B cell (primary cell): ENCODE results near the gene PATZ1. TPM values are rescaled to one million over a fixed set of nuclear protein-coding genes. Genes with fewer than 3 reads are reported as not detected.

Experiments used
- ATAC-seq: fragments of 200-7000 bp; cut with Tn5 transposase; one replicate; pipeline ENCODE4 v1.10.0; 2021; ENCODE audit warnings: low read depth, mild to moderate bottlenecking, moderate number of reproducible peaks, moderate library complexity
- CTCF ChIA-PET: fragments of 350-600 bp; sonication (Branson Sonifier 250); formaldehyde crosslinking; loops from one replicate; lab custom pipeline; 2021; ENCODE audit warnings: antibody characterized with exemption, inconsistent platforms; lab: Charles Lee
- POLR2A ChIA-PET: fragments of 350-600 bp; sonication (Branson Sonifier 250); formaldehyde crosslinking; loops from one replicate; lab custom pipeline; 2021; ENCODE audit warnings: antibody characterized with exemption; lab: Charles Lee
- DNase-seq: peaks from one replicate; pipeline ENCODE4 v3.0.0; 2013
- H2AFZ ChIP-seq: 2 replicates; pipeline ENCODE4 v1.6.1; 2012; ENCODE audit warnings: mild to moderate bottlenecking, low read depth, low read length; ENCODE audit not compliant: insufficient read depth, poor library complexity, severe bottlenecking
- H3K27ac ChIP-seq, 2 donors: 1 replicate in 1 of 2; 2 replicates in 1 of 2; pipeline ENCODE4 v1.5.1; 2012 to 2013; ENCODE audit warnings: low read length in 2 of 2, mild to moderate bottlenecking in 2 of 2, moderate library complexity in 1 of 2
- H3K27me3 ChIP-seq, 4 experiments: fragments of 200-600 bp in 1 of 4; sonication (generic) in 1 of 4; replicated peaks in 1 of 4; 1 replicate in 2 of 4; 2 replicates in 2 of 4; pipeline versions ENCODE4 v1.6.1 to v1.7.0; 2013 to 2016; ENCODE audit warnings: low read length in 3 of 4, mild to moderate bottlenecking in 2 of 4, mixed read lengths in 1 of 4, moderate library complexity in 1 of 4; ENCODE audit not compliant: insufficient read depth in 4 of 4, control insufficient read depth in 3 of 4; ENCODE audit errors: control extremely low read depth in 1 of 4
- H3K36me3 ChIP-seq, 2 experiments: replicated peaks in 1 of 2; 1 replicate in 1 of 2; 2 replicates in 1 of 2; pipeline versions ENCODE4 v1.6.1 to v1.7.1; 2013; ENCODE audit warnings: low read length in 1 of 2; ENCODE audit not compliant: insufficient read depth in 2 of 2, control insufficient read depth in 1 of 2; ENCODE audit errors: control extremely low read depth in 1 of 2, extremely low read depth in 1 of 2
- H3K4me1 ChIP-seq, 2 donors: fragments of 200-600 bp in 1 of 2; sonication (generic) in 1 of 2; 1 replicate in 1 of 2; 2 replicates in 1 of 2; pipeline versions ENCODE4 v1.5.1 to v1.6.1; 2013 to 2017; ENCODE audit warnings: low read length in 2 of 2; ENCODE audit not compliant: control insufficient read depth in 2 of 2, insufficient read depth in 2 of 2
- H3K4me2 ChIP-seq: replicated peaks from 2 replicates; pipeline ENCODE3; 2012; ENCODE audit warnings: mild to moderate bottlenecking, low read depth, low read length; ENCODE audit not compliant: poor library complexity, severe bottlenecking
- H3K4me3 ChIP-seq, 5 experiments: fragments of 200-600 bp in 1 of 5; sonication (generic) in 1 of 5; 1 replicate in 3 of 5; 2 replicates in 2 of 5; pipeline versions ENCODE4 v1.5.1 to v1.7.0; 2011 to 2016; ENCODE audit warnings: low read length in 4 of 5, mild to moderate bottlenecking in 4 of 5, low read depth in 2 of 5, control low read depth in 1 of 5, moderate library complexity in 1 of 5; ENCODE audit not compliant: insufficient read depth in 1 of 5; ENCODE audit errors: control extremely low read depth in 1 of 5, extremely low read depth in 1 of 5
- H3K79me2 ChIP-seq: fragments of 200-600 bp; sonication (generic); one replicate; pipeline ENCODE4 v1.6.0; 2016; ENCODE audit warnings: low read length; ENCODE audit not compliant: control insufficient read depth, insufficient read depth
- H3K9ac ChIP-seq: fragments of 200-600 bp; sonication (generic); 2 replicates; pipeline ENCODE4 v1.6.1; 2017; ENCODE audit warnings: mild to moderate bottlenecking, low read length, moderate library complexity
- H3K9me3 ChIP-seq, 3 donors: one replicate each; pipeline versions ENCODE4 v1.6.1 to v1.7.1; 2013; ENCODE audit warnings: low read length in 2 of 3; ENCODE audit not compliant: control insufficient read depth in 2 of 3, insufficient read depth in 1 of 3; ENCODE audit errors: control extremely low read depth in 1 of 3
- H4K20me1 ChIP-seq: 2 replicates; pipeline ENCODE4 v1.6.0; 2012; ENCODE audit warnings: mild to moderate bottlenecking, low read length; ENCODE audit not compliant: insufficient read depth, control insufficient read depth, poor library complexity, severe bottlenecking
- H3K27ac Mint-ChIP-seq: one replicate; pipeline ENCODE4 v1.8.0; 2021; ENCODE audit warnings: mixed read lengths
- H3K27me3 Mint-ChIP-seq: one replicate; pipeline ENCODE4 v1.8.0; 2021; ENCODE audit warnings: mixed read lengths
- H3K4me1 Mint-ChIP-seq: one replicate; pipeline ENCODE4 v1.8.0; 2021; ENCODE audit warnings: mixed read lengths
- H3K4me3 Mint-ChIP-seq: one replicate; pipeline ENCODE4 v1.8.0; 2021; ENCODE audit warnings: mixed read lengths
- H3K9me3 Mint-ChIP-seq: one replicate; pipeline ENCODE4 v1.8.0; 2022; ENCODE audit warnings: mixed read lengths; ENCODE audit not compliant: insufficient read depth
- EZH2 ChIP-seq: IDR thresholded peaks from 2 replicates; pipeline ENCODE4 v1.6.1; 2012; ENCODE audit warnings: borderline replicate concordance, low read depth, mild to moderate bottlenecking, moderate library complexity, low read length; ENCODE audit not compliant: insufficient read depth, poor library complexity, severe bottlenecking
- WGBS: methylation state at CpG from one replicate; pipeline ENCODE4 v1.1.5; 2013; ENCODE audit warnings: missing lambda C conversion rate; ENCODE audit not compliant: insufficient coverage; 5-methylcytosine and 5-hydroxymethylcytosine counted together
- intact Hi-C: fragments of 100-400 bp; cut with micrococcal nuclease; formaldehyde crosslinking; loops from one replicate; pipeline ENCODE4 v1.10.0; 2022
- polyA plus RNA-seq: library from polyadenylated mRNA; depleted of rRNA; stranded (reverse); fragments of >200 nt; gene quantifications from 2 replicates; pipeline ENCODE4 v1.2.3, GENCODE V29; 2012
- total RNA-seq, 2 donors: library from RNA; stranded (reverse); fragments of 120-200 nt in 1 of 2; gene quantifications; 1 replicate in 1 of 2; 2 replicates in 1 of 2; pipeline versions ENCODE4 v1.2.3 to v1.2.4, GENCODE V29; 2013 to 2022
- TF ChIP-seq, protein P1 (sequence below): fragments of 200-600 bp; IDR thresholded peaks from one replicate; pipeline ENCODE4 v1.8.0; 2022; ENCODE audit warnings: antibody characterized with exemption, mild to moderate bottlenecking

The PATZ1 gene
- total and polyA plus RNA-seq, 2 donors (not counting 1 experiment from before 2014, with no cell fraction given) = 35.1 to 47.4 TPM

DNA sequence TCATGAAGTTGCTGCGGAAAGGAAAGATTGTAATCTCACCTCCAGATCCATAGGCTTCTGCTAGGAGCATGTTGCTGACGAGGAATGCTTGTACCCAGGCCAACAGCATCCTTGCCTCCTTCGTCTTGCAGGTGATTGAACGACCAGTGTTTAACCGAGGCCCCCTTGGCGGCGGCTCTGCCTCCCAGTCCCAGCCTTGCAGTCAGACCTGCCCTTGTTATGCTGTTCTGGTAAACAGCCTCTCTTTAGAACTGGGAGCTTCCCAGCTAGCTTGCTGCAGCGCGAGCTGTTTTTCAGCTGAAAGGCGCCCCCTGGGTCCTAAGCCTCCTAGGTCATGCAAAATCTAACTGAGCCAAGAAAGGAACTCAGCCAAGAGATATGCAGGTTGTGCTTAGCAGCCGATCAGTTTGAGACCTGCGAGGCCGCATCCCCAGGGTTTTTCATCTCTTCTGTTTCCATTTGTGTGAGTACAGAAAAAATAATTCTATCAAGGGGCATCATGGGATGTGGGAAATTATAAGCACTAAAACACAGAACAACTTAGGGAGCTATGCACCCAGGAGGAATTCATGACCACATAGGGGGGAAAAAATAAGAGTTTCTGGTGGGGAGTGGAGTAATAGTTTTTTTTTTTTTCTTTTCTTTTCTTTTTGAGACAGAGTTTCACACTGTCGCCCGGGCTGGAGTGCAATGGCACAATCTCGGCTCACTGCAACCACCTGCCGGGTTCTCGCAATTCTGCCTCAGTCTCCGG lies 53.7 kb downstream of the PATZ1 start, which contains the start of gene PIK3IP1:
Gene PIK3IP1, minus strand, starts transcription at position 253 of the 754 bp plus-strand sequence. Its CDS starts 144 bp downstream, at position 109.
- no peaks in the 10 kb centered on the region for H3K9me3 Mint-ChIP-seq
- Histone ChIP-seq H3K79me2 (peaks cover 60% of the 10 kb centered on the region), H3K4me2 (peak within 1 kb of the TSS; percentile 97), H3K36me3 (peaks cover 3 to 21% of the 10 kb centered on the region in 2 experiments), H2AFZ (no peak within 1 kb of the TSS), H3K27me3 (no peaks in the 10 kb centered on the region), H3K4me3 (peak within 1 kb of the TSS; percentile 72 to 99 (median 95)), H3K27ac (peak within 1 kb of the TSS; percentile 99 to 100), H3K4me1 (peaks cover 53 to 60% of the 10 kb centered on the region in 2 donors), H4K20me1 (no peaks in the 10 kb centered on the region), H3K9me3 (no peaks in the 10 kb centered on the region), H3K9ac (peak within 1 kb of the TSS; percentile 99)
- CTCF ChIA-PET = interaction anchor here (0.7 to 18.7 kb wide), 11 partner anchors 13 to 81 kb away, joined by 3 to 208 read pairs (median 4); partner anchors contain the start of genes LIMK2 and PATZ1
- peak within 1 kb of the TSS; percentile 100 for H3K27ac Mint-ChIP-seq
- peaks cover 66% of the 10 kb centered on the region for H3K4me1 Mint-ChIP-seq
- H3K4me3 Mint-ChIP-seq = peak within 1 kb of the TSS; percentile 97
- POLR2A ChIA-PET = interaction anchor here (0.6 to 2.3 kb wide), 13 partner anchors 10 to 452 kb away, joined by 3 to 12 read pairs (median 3); partner anchors contain the start of genes MORC2, PATZ1, RNF185 and TUG1
- 1% methylated on average over 10 of the region's 19 CpGs for WGBS
- ATAC-seq (peak; percentile 29), DNase-seq (peak; percentile 88)
- no peaks in the 10 kb centered on the region for H3K27me3 Mint-ChIP-seq
- intact Hi-C loops = loop anchor here (1.0 to 5.0 kb wide), 10 partner anchors 16 to 870 kb away; partner anchors contain the start of genes DEPDC5, DRG1, PES1 and PRR14L
- TF ChIP-seq, protein P1, sequence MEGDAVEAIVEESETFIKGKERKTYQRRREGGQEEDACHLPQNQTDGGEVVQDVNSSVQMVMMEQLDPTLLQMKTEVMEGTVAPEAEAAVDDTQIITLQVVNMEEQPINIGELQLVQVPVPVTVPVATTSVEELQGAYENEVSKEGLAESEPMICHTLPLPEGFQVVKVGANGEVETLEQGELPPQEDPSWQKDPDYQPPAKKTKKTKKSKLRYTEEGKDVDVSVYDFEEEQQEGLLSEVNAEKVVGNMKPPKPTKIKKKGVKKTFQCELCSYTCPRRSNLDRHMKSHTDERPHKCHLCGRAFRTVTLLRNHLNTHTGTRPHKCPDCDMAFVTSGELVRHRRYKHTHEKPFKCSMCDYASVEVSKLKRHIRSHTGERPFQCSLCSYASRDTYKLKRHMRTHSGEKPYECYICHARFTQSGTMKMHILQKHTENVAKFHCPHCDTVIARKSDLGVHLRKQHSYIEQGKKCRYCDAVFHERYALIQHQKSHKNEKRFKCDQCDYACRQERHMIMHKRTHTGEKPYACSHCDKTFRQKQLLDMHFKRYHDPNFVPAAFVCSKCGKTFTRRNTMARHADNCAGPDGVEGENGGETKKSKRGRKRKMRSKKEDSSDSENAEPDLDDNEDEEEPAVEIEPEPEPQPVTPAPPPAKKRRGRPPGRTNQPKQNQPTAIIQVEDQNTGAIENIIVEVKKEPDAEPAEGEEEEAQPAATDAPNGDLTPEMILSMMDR = peak; percentile 66
- TF ChIP-seq EZH2 = no peak
